ENCODE results near the gene MTSS2.
A peak's percentile ranks its signal among the peaks of the same experiment; 100 is the strongest.

MTSS2 gene

GRCh38 chr16:70714581-70715054, 28.8 kb upstream of the MTSS2 start:
- DNase-seq: no peak

DNA sequence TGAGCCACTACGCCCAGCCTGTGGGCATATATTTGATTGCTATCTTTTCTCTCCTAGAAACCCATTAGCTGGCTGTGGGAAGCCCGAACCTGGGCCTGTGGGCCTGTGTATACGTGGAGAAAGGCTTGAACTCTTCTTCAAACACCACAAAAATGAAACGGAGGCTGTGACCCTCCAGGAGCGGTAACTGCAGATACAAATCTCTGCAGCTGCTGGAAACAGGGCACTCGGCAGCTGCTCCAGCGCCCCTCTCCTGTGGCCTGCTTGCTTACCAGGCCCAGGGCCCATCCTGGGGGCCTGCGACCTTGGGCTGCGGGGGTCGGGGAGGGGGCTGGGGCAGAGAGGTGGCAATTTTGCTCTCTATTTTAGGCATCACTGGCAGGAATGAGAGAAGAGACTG, 28.0 kb upstream of the MTSS2 start:
- DNase-seq: no peak

- no peak for DNase-seq
Measured at GRCh38 chr16:70713342-70713741, 27.5 kb upstream of the MTSS2 start.

GRCh38 chr16:70712942-70713341, 27.1 kb upstream of the MTSS2 start:
- DNase-seq: no peak

- DNase-seq: no peak
Measured at GRCh38 chr16:70712359-70712758, 26.5 kb upstream of the MTSS2 start.

- DNase-seq: no peak
Measured at GRCh38 chr16:70711211-70712031, 25.6 kb upstream of the MTSS2 start.

GRCh38 chr16:70710422-70711210, 24.8 kb upstream of the MTSS2 start:
- DNase-seq: no peak

DNA sequence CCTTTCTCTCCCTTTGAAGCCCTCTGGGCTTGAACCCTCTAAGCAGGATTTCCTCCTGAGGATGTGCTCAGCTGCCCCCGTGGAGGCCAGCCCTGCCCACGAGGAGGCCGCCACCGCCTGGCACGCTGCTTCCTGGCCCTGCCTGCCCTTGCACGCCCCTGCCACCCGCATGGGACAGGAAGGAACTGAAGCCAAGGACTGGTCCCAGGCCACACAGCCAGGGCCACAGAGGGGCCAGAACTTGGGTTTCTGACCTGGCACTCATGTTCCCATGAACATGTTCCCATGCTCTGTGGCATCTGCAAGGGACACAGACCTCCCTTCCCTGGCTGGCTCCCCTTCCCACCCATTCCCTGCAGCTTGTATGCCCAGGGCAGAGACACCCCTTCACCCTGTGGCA, 24.1 kb upstream of the MTSS2 start:
- DNase-seq: no peak

GRCh38 chr16:70709457-70709856, 23.6 kb upstream of the MTSS2 start:
- DNase-seq: no peak

DNA sequence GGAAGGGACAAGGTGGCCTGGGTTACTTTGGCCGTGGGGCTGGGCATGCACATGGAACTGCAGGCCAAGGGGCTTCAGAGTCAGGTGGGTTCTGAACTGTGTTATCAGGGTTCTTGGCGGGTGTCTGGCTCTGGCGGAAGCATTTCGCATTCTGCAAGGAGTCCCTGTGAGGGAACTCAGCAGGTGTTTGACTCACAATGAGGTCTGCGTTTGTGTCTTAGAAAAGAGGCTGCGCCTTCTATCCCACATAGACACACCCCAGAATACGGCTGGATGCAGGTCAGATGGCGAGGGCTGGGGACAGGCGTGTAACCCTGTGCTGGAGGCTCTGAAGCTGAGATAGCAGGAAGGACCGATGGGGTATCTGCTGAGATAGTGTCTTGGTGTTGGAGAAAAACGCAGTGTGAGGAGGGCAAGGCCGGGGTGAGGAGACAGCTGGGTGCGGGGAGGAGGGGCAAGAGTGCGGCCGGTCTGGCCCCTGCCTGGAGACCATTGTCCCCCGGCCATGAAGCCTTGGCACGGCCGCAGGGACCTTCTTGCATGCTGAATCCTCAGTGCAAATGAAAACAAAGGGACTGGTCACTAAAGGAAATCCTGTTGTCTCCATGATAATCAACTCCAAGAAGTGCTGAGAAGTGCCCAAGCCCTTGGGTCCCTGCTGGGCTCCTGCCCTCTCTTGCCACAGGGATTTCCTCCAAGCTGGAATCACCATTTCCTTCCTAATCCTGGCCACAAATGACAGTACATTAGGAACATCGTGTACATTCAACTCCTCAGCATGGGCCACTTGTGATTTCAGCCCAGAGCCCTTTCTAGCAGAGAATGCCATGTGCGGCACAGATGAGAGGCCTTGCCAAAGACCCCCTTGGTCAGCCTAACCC, 22.8 kb upstream of the MTSS2 start:
- no peak for DNase-seq

DNA sequence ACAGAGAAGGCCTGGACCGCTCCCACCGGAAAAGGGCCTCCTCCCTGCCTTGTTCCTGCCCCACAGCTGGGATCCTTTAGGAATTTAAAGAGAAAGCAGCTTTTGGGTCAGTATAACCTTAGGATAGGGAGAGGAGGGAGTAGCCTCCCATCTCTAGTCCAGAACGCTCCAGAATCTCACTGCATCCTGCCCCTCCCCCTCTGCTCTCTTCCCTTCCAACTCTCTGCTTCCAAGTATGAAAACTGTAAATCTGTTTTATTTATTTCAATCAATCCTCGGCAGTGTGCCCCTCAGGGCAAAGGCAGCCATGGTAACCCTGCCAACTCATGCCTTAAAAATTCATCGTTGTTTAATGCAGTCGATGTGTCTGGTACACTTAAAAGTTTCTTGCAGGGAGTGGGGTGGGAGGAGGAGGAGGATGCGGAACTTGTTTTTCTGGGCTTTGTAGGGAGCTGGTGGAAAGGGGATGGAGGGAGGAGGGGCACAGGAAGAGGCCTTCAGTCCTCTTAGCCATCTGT, 21.2 kb upstream of the MTSS2 start:
- no peak for DNase-seq

GRCh38 chr16:70705056-70705455, 19.2 kb upstream of the MTSS2 start:
- DNase-seq: no peak

- no peak for DNase-seq
Measured at GRCh38 chr16:70704586-70704985, 18.7 kb upstream of the MTSS2 start.

GRCh38 chr16:70703835-70704381, 18.1 kb upstream of the MTSS2 start:
- DNase-seq: no peak

GRCh38 chr16:70703041-70703834, 17.4 kb upstream of the MTSS2 start:
- DNase-seq: no peak

DNA sequence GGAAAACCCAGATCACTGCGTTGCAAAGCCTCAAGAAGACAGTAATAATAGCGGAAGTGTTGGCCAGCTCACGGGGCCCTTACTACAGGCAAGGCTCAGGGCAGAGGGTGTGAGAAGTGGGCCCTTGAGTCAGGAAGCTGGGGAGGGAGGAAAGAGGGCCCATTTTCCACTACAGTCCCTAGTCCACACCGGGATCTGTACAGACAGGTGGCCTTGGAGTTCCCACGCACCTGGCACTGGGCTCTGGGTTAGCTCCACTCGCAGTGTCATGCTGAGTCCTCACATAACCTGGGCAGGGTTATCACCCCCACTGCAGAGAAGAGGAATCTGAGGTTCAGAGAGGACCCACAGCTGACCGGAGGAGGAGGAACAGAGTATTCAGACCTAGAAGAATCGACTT, 16.8 kb upstream of the MTSS2 start:
- DNase-seq: no peak

GRCh38 chr16:70701998-70702397, 16.1 kb upstream of the MTSS2 start:
- no peak for DNase-seq

GRCh38 chr16:70701596-70701995, 15.7 kb upstream of the MTSS2 start:
- no peak for DNase-seq

GRCh38 chr16:70701036-70701435, 15.2 kb upstream of the MTSS2 start:
- DNase-seq: peak; percentile 6

DNA sequence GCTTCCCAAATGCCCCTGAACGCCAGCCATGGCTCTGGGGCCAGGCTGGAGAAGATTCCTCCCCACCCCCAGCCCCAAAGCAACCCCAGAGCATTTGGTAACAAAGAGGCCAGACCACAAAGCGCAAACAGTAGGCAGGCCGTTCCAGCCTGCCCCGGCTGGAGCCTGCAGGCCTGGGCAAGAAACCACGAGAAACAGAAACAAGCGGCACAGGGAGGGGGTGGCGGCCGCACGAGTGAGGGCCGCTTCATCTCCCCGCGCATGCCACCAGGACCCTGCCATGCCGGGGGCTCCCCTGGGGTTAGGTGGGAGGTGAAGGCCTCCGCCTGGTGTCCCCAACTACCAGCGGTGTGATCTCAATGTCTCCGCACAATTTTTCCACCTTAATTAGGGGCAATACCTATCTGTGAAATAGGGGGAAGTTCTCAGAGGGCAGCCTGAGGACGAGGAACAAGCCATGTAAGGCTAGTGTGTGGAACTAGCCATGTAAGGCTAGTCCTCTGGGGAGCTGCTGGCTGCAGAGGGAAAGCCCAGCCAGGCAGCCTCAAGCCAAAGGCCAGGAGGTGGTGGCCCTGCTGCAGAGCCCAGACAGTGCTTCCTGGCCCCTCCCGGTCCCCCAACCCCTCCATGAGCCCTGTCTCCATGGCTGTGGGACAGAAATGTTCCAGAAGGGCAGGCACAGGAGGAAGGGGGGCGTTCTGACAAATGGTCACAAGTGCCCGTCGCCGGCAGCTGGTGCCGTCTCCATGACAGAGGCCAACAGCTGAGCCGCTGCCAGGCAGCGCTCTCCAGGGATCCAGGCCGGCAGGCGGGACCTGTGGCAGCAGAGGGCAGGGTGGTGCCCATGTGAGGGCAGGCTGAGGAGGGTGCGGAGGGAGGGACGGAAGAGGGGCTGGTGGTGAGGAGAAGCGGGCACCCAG, 14.5 kb upstream of the MTSS2 start:
- no peak for DNase-seq

DNA sequence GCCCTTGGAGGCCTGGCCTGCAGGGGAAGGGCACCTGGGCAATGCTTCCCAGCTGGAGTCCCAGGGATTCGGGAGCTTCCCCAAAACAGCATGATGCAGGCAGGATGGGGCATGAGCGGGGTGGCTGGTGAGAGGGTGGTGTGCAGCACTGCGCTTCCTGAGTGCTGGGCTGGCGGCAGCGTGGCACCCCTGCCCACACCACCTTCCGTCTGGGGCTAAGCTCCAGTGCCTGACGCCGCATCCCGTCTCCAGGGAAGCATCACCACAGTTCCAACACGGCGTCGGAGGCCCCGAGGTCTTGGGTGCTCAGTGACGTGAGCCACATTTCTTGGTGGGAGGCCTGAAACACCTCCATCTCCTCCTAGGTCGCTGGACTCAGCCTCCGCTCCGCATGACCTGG, 13.8 kb upstream of the MTSS2 start:
- no peak for DNase-seq
